KBM-7 (cell line): ENCODE data around the gene SALL2.
"Not testable (repeated sequence)": the region's sequence is repeated elsewhere in the genome, so short reads cannot be mapped to it uniquely, and the experiment has no call there.

ENCODE experiments used
- DNase-seq: peaks from one replicate; pipeline ENCODE4 v3.0.0-alpha.2; 2015
- in situ Hi-C: fragments of 300-500 bp; cut with MboI; formaldehyde crosslinking; loops from 2 replicates; pipeline ENCODE4 v1.14.3; 2020; ENCODE audit warnings: low sequenced_read_pairs, low pct_unique_long_range_greater_than_20kb, mixed read lengths

Gene SALL2

GRCh38 chr14:21525962-21526671 is at the start of gene SALL2:
Gene SALL2, minus strand, starts transcription at chr14:21526346. Its CDS starts 219 bp downstream, at chr14:21526127.
- no peak for DNase-seq
- in situ Hi-C loops = no loop called here

DNA sequence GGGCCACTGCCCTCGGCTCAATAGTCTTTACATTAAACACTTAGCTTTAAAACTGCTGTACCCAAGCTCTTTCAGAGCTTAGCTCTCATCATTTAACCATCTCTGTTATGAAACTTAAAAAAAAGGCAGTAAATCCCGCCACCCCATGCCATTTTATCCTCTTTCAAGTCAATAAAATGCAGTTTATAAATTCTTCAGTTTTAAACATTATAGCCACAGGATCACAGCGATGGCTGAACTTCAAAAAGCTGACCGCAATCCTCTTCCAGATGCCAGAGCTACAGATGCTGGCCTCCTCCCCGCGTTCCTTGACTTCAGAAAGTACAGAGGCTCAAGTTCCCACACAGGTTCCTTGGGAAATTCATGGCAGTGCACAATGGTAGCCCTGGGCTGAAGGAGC is 49.5 kb upstream of the SALL2 start:
- in situ Hi-C loops = no loop called here
- no peak for DNase-seq

DNA sequence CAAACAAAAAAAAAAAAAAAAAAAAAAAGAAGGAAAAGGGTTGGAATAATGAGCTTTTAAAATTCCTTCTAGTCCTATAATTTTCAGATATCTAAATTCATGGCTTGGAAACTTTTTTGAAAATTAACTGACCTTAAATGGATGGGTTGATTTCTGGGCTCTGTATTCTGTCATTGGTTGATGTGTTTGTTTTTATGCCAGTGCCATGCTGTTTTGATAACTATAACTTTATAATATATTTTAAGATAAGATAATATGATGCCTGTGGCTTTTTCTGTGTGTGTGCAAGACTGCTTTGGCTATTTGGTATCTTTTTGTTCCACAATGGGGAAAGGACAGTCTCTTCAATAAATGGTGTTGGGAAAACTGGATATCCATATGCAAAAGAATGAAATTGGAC is 46.5 kb upstream of the SALL2 start:
- in situ Hi-C loops = no loop called here

DNA sequence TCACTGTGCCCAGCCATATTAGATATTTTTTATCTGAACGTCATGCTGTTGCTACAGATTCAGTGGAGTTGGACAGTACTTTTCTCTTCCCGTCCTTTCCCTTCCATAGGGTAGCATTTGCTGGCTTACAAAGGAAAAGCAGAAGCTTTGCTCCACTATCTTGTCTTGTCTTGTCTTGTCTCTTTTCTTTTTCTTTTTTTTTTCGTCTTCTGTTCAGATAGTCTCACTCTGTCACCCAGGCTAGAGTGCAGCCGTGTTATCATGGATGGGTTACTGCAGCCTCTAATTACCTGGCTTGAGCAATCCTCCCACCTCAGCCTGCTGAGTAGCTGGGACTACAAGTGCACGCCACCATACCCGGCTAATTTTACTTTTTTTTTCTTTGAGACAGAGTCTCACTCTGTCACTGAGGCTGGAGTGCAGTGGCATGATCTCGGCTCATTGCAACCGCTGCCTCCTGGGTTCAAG is 32.6 kb upstream of the SALL2 start:
- in situ Hi-C loops = no loop called here
- no peak for DNase-seq

More for the DNA sequence above, 46.5 kb upstream of the SALL2 start:
- no peak for DNase-seq

GRCh38 chr14:21557084-21557901 is 31.1 kb upstream of the SALL2 start:
- DNase-seq = peak; percentile 85
- in situ Hi-C loops = no loop called here

GRCh38 chr14:21556378-21557083 is 30.4 kb upstream of the SALL2 start:
- in situ Hi-C loops = no loop called here
- DNase-seq = no peak

DNA sequence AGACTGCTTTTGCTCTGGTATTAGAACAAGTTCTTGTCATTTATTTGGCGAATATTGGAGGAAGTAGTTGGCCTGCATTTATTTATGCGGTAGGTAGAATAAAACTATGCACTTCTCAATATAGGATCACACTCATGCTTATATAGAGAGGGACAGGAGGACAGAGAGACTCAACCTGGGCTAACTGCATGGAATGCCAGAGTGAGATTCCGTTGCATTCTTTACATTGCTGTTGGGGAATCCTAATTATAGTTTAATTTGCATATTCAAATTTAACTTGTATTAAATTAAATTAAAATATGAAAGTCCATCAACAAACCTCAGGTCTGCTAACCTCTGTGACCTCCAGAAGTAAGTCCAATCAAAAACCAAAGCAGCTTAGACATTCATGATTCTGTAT is 27.1 kb upstream of the SALL2 start:
- DNase-seq = no peak
- in situ Hi-C loops = no loop called here

DNA sequence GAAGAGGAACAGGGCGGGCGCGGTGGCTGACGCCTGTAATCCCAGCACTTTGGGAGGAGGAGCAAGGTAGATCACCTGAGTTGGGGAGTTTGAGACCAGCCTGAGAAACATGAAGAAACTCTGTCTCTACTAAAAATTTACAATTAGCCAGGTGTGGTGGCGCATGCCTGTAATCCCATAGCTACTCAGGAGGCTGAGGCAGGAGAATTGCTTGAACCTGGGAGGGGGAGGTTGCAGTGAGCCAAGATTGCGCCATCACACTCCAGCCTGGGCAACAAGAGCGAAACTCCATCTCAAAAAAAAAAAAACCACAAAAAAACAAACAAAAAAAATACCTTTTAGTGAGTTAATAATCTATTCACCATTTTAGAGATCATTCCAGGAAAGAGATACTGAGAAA is 18.4 kb upstream of the SALL2 start:
- DNase-seq, in situ Hi-C loops: not testable (repeated sequence)

DNA sequence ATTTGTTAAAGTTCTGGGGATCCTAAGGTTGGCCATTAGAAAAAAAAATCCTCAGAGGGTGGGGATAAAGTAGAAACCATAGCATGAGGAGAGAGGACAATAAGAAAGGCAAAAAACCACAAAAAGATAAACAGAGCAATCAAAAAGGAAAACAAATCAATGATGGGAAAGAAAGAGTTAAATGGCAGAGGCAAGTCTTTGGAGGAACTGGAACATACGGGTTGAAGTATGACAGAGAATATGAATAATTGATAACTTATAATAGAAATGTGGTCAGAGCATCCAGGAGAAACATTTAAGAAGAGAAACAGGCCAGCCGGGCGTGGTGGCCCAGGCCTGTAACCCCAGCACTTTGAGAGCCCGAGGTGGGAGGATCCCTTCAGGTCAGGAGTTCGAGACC is 17.8 kb upstream of the SALL2 start:
- no peak for DNase-seq
- in situ Hi-C loops = no loop called here

DNA sequence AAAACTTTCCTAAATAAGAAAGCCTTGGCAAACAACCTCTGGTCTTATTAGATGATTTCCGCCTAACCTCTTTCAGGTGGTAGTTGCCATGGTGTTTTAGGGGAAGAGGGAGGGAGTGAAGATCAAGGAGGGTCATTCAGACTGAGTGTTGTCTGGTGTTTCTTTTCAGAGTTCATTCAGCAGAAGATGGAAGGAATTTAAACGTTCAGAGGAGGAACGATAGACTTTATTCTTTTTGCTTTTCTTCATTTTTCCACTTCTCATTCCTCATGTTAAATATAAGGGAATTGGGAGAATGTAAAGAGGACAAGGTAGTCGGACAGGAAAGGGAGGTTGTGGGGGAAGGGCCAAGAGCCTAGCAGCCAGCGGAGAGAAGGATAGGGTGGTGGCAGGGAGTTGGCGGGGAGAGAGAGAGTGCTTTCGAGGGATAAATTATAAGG is 17.4 kb upstream of the SALL2 start:
- no peak for DNase-seq
- in situ Hi-C loops = no loop called here

GRCh38 chr14:21541413-21542074 is 15.4 kb upstream of the SALL2 start:
- in situ Hi-C loops = no loop called here
- no peak for DNase-seq

DNA sequence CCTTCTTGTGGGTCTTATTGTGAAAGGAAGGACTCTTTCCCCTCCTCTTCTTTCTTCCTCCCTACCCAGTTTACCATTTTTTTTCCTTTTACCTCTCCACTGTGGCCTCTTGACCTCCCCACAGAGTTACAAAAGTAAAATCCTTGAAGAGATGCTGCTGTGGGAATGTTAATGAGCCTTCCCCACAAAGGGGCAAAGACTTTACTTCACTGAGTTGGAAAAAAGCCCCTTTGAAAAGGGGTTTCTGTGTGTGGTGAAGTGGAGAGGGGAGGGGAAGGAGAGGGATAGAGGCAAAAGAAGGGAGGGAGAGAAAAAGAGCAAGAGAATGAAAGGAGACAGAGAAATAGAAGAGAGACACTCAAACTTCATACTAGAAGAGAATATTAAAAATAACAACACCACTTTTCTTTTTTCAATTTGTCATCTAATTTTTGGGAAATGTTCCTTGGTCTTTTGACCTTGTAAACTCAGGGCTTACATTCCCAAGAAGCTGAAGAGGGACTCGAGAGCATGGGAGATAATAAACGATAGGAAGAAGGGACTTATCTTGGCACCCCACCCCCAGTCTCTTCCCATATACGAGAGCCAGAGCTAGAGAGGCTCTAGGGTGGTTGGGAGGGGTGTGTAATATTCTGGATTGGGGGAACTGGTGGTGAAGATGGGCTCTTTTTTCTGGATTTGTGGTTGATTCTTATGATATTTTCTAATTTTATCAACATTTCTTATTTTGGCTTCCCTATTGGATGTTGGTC is 13.2 kb upstream of the SALL2 start:
- DNase-seq = no peak
- in situ Hi-C loops = no loop called here

- in situ Hi-C loops = no loop called here
- no peak for DNase-seq
These were observed 10.9 kb upstream of the SALL2 start for GRCh38 chr14:21537090-21537424.

DNA sequence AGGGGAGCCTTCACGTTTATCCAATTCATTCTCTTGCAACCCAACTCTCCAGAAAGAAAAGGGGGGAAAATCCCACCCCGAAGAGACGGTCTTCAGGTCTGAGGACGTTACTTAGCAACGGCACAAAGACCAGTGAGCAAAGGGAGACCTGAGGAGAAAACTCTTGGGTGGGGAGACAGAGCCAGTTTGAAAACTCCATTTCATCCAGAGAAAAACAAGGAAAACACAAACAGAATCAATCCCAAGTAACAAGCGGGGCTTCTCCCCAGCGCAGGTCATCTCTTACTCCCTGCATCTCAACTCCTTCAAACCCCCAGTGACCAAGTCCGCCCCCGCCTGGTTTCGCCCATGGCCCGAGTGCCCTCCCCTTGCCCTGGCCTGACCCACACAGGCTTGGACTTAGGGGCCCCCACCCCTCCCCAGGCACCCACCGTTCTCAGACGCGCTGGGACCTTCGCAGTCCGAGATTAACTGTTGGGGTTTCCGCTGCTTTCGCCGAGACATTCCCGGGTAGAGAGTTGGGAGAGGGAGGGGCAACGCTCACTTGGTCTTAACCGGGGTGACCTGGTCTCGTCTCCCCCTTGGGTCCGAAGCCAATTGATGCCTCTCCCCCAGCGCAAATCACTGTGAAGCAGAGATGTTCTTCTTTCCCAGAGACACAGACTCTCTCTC is 10.4 kb upstream of the SALL2 start:
- in situ Hi-C loops = no loop called here
- no peak for DNase-seq

- in situ Hi-C loops = no loop called here
- no peak for DNase-seq
These were observed 9.6 kb upstream of the SALL2 start for GRCh38 chr14:21535545-21536417.

DNA sequence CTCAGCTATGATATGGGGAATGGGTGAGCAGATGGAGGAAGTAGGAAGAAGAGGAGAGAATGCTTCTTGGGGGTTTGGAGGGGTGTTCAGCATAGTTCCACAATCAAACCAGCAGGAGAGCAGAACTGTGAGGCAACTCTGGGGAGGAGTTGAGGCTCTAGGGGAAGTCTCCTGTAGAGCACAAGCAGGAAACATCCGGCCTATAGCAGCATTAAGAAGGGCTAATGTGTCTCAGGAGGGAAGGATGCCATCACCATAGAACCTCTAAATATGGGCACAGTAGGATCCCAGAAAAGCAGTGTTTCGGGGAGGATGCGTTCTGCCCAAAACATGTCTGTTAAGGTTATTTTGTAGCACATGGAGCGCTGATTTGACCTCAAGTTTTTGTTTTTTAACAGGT is 8.4 kb upstream of the SALL2 start:
- peak; percentile 64 for DNase-seq
- in situ Hi-C loops = no loop called here

DNA sequence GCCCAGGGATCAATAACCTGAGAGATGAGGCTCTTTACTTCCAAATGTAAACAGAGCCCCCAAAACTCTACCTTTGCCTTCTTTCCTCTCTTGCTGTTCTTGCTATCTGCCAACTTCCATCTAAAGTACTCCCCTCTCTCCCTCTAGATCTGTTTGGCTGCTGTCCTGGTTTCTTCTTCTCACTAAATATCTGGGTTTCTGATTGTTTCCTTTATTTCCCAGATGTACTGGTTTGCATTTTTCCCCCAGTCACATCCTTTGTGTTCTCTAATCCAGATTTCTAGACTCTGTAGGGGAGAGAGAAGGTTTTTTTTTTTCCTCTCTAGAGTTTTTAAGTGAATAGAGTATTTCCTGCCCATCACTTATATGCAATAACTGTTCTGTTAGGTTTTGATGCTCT is 7.1 kb upstream of the SALL2 start:
- in situ Hi-C loops = no loop called here
- no peak for DNase-seq
